PC-3 (cell line): Measurements from ENCODE around the gene NKTR. TPM values are rescaled to one million over a fixed set of nuclear protein-coding genes. Genes with fewer than 3 reads are reported as not detected.

Experiments used
- ATAC-seq: fragments of 200-7000 bp; cut with Tn5 transposase; 2 replicates; pipeline ENCODE4 v1.9.1; 2020; ENCODE audit warnings: mild to moderate bottlenecking, moderate library complexity
- BruUV-seq: library from RNA; stranded (reverse); fragments of 400-500 nt; replicated peaks from 2 replicates; lab custom pipeline; 2021; lab: Mats Ljungman, UMichigan
- CTCF ChIA-PET: fragments of 300-600 bp; sonication (Branson Sonifier 250); formaldehyde crosslinking; loops from one replicate; lab custom pipeline; 2022; ENCODE audit warnings: antibody characterized with exemption; lab: Charles Lee
- POLR2A ChIA-PET: fragments of 300-600 bp; sonication (Branson Sonifier 250); formaldehyde crosslinking; loops from one replicate; lab custom pipeline; 2022; ENCODE audit warnings: antibody characterized with exemption; ENCODE audit not compliant: unreplicated experiment; lab: Charles Lee
- DNase-seq: peaks from one replicate; pipeline ENCODE4 v3.0.0-alpha.2; 2015
- H2AFZ ChIP-seq: fragments of 300-600 bp; sonication (generic); 2 replicates; pipeline ENCODE4 v1.6.0; 2016; ENCODE audit warnings: antibody characterized with exemption, low read length
- H3F3A ChIP-seq: fragments of 300-600 bp; sonication (generic); one replicate; pipeline ENCODE4 v1.6.0; 2017; ENCODE audit warnings: antibody characterized with exemption, low read length, control low read depth, mild to moderate bottlenecking; ENCODE audit not compliant: unreplicated experiment
- H3K27ac ChIP-seq: fragments of 300-600 bp; sonication (generic); 2 replicates; pipeline ENCODE4 v1.5.1; 2016; ENCODE audit warnings: mild to moderate bottlenecking, low read length
- H3K27me3 ChIP-seq: fragments of 300-600 bp; sonication (generic); 2 replicates; pipeline ENCODE4 v1.6.1; 2016; ENCODE audit warnings: low read length, mixed read lengths
- H3K36me3 ChIP-seq: fragments of 300-600 bp; sonication (generic); 2 replicates; pipeline ENCODE4 v1.6.1; 2016; ENCODE audit warnings: low read depth, mixed run types, low read length, mixed read lengths
- H3K4me1 ChIP-seq: fragments of 300-600 bp; sonication (generic); 2 replicates; pipeline ENCODE4 v1.5.1; 2016; ENCODE audit warnings: low read length; ENCODE audit not compliant: insufficient read depth
- H3K4me2 ChIP-seq: fragments of 300-600 bp; sonication (generic); 2 replicates; pipeline ENCODE4 v1.6.0; 2016; ENCODE audit warnings: low read length
- H3K4me3 ChIP-seq: fragments of 300-600 bp; sonication (generic); 2 replicates; pipeline ENCODE4 v1.5.1; 2016; ENCODE audit warnings: mild to moderate bottlenecking, low read length, mixed read lengths
- H3K79me2 ChIP-seq: fragments of 300-600 bp; sonication (generic); 2 replicates; pipeline ENCODE4 v1.6.1; 2017; ENCODE audit warnings: low read length, mixed read lengths
- H3K9ac ChIP-seq: fragments of 300-600 bp; sonication (generic); 2 replicates; pipeline ENCODE4 v1.6.0; 2016; ENCODE audit warnings: mild to moderate bottlenecking, low read length
- H3K9me2 ChIP-seq: fragments of 300-600 bp; sonication (generic); replicated peaks from 2 replicates; pipeline ENCODE4 v1.6.1; 2016; ENCODE audit warnings: mixed run types, low read length, mixed read lengths
- H3K9me3 ChIP-seq: fragments of 300-600 bp; sonication (generic); 2 replicates; pipeline ENCODE4 v1.6.1; 2016; ENCODE audit warnings: low read length, mixed read lengths
- H4K20me1 ChIP-seq: fragments of 300-600 bp; sonication (generic); 2 replicates; pipeline ENCODE4 v1.6.1; 2016; ENCODE audit warnings: low read length, mixed read lengths
- CTCF ChIP-seq: fragments of 300-600 bp; sonication (generic); conservative IDR thresholded peaks from 2 replicates; pipeline ENCODE4 v1.5.1; 2017; ENCODE audit warnings: antibody characterized with exemption, low read depth, mild to moderate bottlenecking, low read length
- EZH2 ChIP-seq: fragments of 300-600 bp; sonication (generic); IDR thresholded peaks from one replicate; pipeline ENCODE4 v1.6.1; 2017; ENCODE audit warnings: antibody characterized with exemption, mild to moderate bottlenecking, low read length; ENCODE audit not compliant: unreplicated experiment
- EZH2phosphoT487 ChIP-seq: fragments of 300-600 bp; sonication (generic); IDR thresholded peaks from 2 replicates; pipeline ENCODE4 v1.6.1; 2018; ENCODE audit warnings: mild to moderate bottlenecking, antibody characterized with exemption, low read length, borderline replicate concordance
- intact Hi-C: fragments of 100-400 bp; cut with micrococcal nuclease; formaldehyde crosslinking; loops from 2 replicates; pipeline ENCODE4 v1.9.0; 2023
- total RNA-seq: library from RNA; depleted of rRNA; stranded (reverse); fragments of >200 nt; gene quantifications from 2 replicates; pipeline ENCODE4 v1.2.3, GENCODE V29; 2014

Gene NKTR
- total RNA-seq, 1 experiment from 2014 or later: 37.6 TPM

GRCh38 chr3:42659451-42660130 is 59.1 kb downstream of the NKTR start:
- no peaks in the 10 kb centered on the region for H4K20me1 ChIP-seq
- intact Hi-C loops: no loop called here
- ATAC-seq (no peak), DNase-seq (no peak)
- POLR2A ChIA-PET: no interaction called here
- no peaks in the 10 kb centered on the region for H3K27me3 ChIP-seq
- H3K9ac ChIP-seq: no peak overlapping the region
- H3K79me2 ChIP-seq: no peaks in the 10 kb centered on the region
- CTCF ChIA-PET: no interaction called here
- no peak overlapping the region for H3K27ac ChIP-seq
- H3K36me3 ChIP-seq: no peaks in the 10 kb centered on the region
- BruUV-seq: no TSS peak
- H3K4me1 ChIP-seq: no peaks in the 10 kb centered on the region; the same call in 1 of the 2 replicates
- TF ChIP-seq EZH2phosphoT487 (no peak), CTCF (no peak), EZH2 (no peak)
- H3K9me3 ChIP-seq: no peaks in the 10 kb centered on the region
- no peaks in the 10 kb centered on the region for H3K9me2 ChIP-seq
- H3F3A ChIP-seq: no peaks in the 10 kb centered on the region
- no peak overlapping the region for H2AFZ ChIP-seq
- H3K4me2 ChIP-seq: no peak overlapping the region
- no peak overlapping the region for H3K4me3 ChIP-seq

GRCh38 chr3:42660131-42660715 is 59.7 kb downstream of the NKTR start:
- no peak overlapping the region for H3K4me2 ChIP-seq
- no peaks in the 10 kb centered on the region for H3K79me2 ChIP-seq
- no peaks in the 10 kb centered on the region for H3K36me3 ChIP-seq
- no peaks in the 10 kb centered on the region for H3K9me2 ChIP-seq
- intact Hi-C loops: no loop called here
- H4K20me1 ChIP-seq: no peaks in the 10 kb centered on the region
- ChIA-PET CTCF (interaction anchor here (1.2 kb wide), 1 partner anchor 179 kb away, joined by 6 read pairs; no protein-coding TSS in a partner anchor), POLR2A (no interaction called here)
- no peaks in the 10 kb centered on the region for H3K27me3 ChIP-seq
- H2AFZ ChIP-seq: no peak overlapping the region
- no peaks in the 10 kb centered on the region for H3K9me3 ChIP-seq
- H3K27ac ChIP-seq: no peak overlapping the region
- DNase-seq (no peak), ATAC-seq (no peak)
- no peak overlapping the region for H3K4me3 ChIP-seq
- H3K9ac ChIP-seq: no peak overlapping the region
- no peaks in the 10 kb centered on the region for H3F3A ChIP-seq
- BruUV-seq: no TSS peak
- no peak for TF ChIP-seq EZH2
- no peak for TF ChIP-seq EZH2phosphoT487
- no peak for TF ChIP-seq CTCF
- no peaks in the 10 kb centered on the region for H3K4me1 ChIP-seq

GRCh38 chr3:42660898-42661297 is 60.4 kb downstream of the NKTR start:
- intact Hi-C loops: no loop called here
- Histone ChIP-seq H2AFZ (no peak overlapping the region), H3K36me3 (no peaks in the 10 kb centered on the region), H3K4me3 (no peak overlapping the region), H3K27me3 (no peaks in the 10 kb centered on the region), H3K9ac (no peak overlapping the region), H3K9me3 (no peaks in the 10 kb centered on the region), H3K79me2 (no peaks in the 10 kb centered on the region), H4K20me1 (no peaks in the 10 kb centered on the region), H3K27ac (no peak overlapping the region), H3K4me1 (no peaks in the 10 kb centered on the region), H3K4me2 (no peak overlapping the region), H3K9me2 (no peaks in the 10 kb centered on the region), H3F3A (no peaks in the 10 kb centered on the region)
- DNase-seq (no peak), ATAC-seq (no peak; the same call in 1 of the 2 replicates)
- no peak for TF ChIP-seq EZH2
- TF ChIP-seq EZH2phosphoT487: no peak
- peak; percentile 26; the same call in 1 of the 2 replicates for TF ChIP-seq CTCF
- no TSS peak for BruUV-seq
- POLR2A ChIA-PET: no interaction called here
- CTCF ChIA-PET: interaction anchor here (1.2 kb wide), 1 partner anchor 179 kb away, joined by 6 read pairs; no protein-coding TSS in a partner anchor
